Measurements from ENCODE around the gene ZMAT3.
A peak's percentile ranks its signal among the peaks of the same experiment; 100 is the strongest.

ZMAT3 gene

DNA sequence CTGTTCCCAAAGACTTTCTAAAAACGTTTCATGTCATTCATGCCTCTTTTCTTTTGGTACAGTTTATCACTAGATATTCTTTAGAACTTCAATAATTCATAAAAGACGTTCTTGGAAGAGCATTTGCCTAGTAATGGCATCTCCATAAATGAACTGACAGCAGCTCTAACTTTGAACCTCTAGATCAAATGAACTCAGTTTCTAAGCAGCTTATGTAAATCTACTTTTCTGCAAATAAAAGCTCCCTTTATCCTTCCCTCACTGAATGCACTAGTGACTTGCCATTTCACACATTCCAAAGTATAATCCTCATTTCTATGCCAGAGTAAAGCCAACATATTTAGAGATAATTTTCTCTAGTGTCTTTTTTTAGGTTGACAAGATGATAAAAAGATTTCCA lies 85.2 kb downstream of the ZMAT3 start:
- Histone ChIP-seq H3K9me3 (ENCODE audit: control insufficient read depth, low read length) (peaks cover 44% of the 10 kb centered on the region), H3K4me3 (ENCODE audit: low read length) (no peak overlapping the region), H3K9ac (ENCODE audit: low read length) (no peak overlapping the region), H3K36me3 (ENCODE audit: control insufficient read depth, insufficient read depth, low read length, severe bottlenecking) (peaks cover 11% of the 10 kb centered on the region), H3K27me3 (replicated peaks; ENCODE audit: control insufficient read depth, insufficient read depth, low read length) (no peaks in the 10 kb centered on the region), H3K4me1 (ENCODE audit: control insufficient read depth, insufficient read depth, low read length) (no peaks in the 10 kb centered on the region)
- DNase-seq (ENCODE audit: low read depth) = no peak

DNA sequence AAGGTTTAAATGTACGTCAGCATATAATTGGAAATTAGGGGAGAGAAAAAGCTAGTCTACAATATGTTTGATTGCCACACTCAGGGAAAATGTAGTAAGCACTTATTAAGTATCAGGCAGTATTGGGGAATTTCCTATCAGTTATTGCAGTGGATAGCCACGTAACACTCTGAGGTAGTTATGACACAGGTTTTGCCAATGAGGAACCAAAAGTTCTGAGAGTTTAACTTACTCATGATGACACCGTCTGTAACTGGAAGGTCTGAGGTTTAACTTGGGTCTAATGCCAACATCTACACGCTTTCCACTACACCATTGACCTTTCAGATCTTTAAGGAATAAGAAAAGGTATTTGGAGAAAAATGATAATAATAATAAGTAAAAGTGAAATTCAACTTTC lies 89.5 kb downstream of the ZMAT3 start:
- Histone ChIP-seq H3K36me3 (ENCODE audit: control insufficient read depth, insufficient read depth, low read length, severe bottlenecking) (no peaks in the 10 kb centered on the region), H3K9me3 (ENCODE audit: control insufficient read depth, low read length) (peaks cover 5% of the 10 kb centered on the region), H3K4me3 (ENCODE audit: low read length) (no peak overlapping the region), H3K4me1 (ENCODE audit: control insufficient read depth, insufficient read depth, low read length) (no peaks in the 10 kb centered on the region), H3K9ac (ENCODE audit: low read length) (no peak overlapping the region), H3K27me3 (replicated peaks; ENCODE audit: control insufficient read depth, insufficient read depth, low read length) (no peaks in the 10 kb centered on the region)
- no peak for DNase-seq (ENCODE audit: low read depth)

DNA sequence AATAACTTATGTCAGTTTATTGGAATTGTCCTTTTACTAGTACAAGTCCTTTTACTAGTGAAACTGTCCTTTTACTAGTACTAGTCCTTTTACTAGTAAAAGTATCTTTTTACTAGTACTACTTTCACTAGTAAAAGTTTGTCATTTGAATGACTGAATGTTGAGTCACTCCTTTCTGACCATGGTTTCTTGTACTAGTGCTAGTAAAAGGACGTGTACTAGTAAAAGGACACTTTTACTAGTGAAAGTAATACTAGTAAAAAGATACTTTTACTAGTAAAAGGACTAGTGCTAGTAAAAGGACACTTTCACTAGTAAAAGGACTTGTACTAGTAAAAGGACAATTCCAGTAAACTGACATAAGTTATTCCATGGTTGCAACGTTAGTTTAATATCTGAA lies 96.3 kb downstream of the ZMAT3 start:
- Histone ChIP-seq H3K27me3 (replicated peaks; ENCODE audit: control insufficient read depth, insufficient read depth, low read length) (no peaks in the 10 kb centered on the region), H3K9ac (ENCODE audit: low read length) (no peak overlapping the region), H3K4me1 (ENCODE audit: control insufficient read depth, insufficient read depth, low read length) (no peaks in the 10 kb centered on the region), H3K36me3 (ENCODE audit: control insufficient read depth, insufficient read depth, low read length, severe bottlenecking) (no peaks in the 10 kb centered on the region), H3K4me3 (ENCODE audit: low read length) (no peak overlapping the region), H3K9me3 (ENCODE audit: control insufficient read depth, low read length) (peaks cover 9% of the 10 kb centered on the region)
- DNase-seq (ENCODE audit: low read depth) = no peak

DNA sequence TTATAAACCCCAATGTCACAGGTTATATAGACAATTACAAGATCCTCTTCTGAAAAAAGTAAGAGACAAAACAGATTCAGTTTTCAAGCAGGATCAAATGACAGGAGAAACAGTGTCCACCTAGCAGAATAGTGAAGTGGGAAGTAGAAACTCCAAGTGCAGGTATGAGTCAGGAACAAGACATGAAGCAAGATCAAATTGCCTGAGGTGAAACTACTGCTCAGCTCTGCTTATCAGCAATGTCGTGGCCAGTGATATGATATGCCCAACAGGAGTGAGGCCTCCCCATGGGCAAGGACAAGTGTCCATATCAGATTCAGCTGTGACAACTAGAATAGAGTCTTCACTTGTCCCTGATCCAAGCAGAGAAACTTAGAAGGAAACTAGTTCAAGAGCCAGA lies 100.0 kb downstream of the ZMAT3 start:
- Histone ChIP-seq H3K27me3 (replicated peaks; ENCODE audit: control insufficient read depth, insufficient read depth, low read length) (no peaks in the 10 kb centered on the region), H3K4me1 (ENCODE audit: control insufficient read depth, insufficient read depth, low read length) (peaks cover 9% of the 10 kb centered on the region), H3K36me3 (ENCODE audit: control insufficient read depth, insufficient read depth, low read length, severe bottlenecking) (no peaks in the 10 kb centered on the region), H3K4me3 (ENCODE audit: low read length) (no peak overlapping the region), H3K9ac (ENCODE audit: low read length) (no peak overlapping the region), H3K9me3 (ENCODE audit: control insufficient read depth, low read length) (peaks cover 9% of the 10 kb centered on the region)
- DNase-seq (ENCODE audit: low read depth) = peak; percentile 12

DNA sequence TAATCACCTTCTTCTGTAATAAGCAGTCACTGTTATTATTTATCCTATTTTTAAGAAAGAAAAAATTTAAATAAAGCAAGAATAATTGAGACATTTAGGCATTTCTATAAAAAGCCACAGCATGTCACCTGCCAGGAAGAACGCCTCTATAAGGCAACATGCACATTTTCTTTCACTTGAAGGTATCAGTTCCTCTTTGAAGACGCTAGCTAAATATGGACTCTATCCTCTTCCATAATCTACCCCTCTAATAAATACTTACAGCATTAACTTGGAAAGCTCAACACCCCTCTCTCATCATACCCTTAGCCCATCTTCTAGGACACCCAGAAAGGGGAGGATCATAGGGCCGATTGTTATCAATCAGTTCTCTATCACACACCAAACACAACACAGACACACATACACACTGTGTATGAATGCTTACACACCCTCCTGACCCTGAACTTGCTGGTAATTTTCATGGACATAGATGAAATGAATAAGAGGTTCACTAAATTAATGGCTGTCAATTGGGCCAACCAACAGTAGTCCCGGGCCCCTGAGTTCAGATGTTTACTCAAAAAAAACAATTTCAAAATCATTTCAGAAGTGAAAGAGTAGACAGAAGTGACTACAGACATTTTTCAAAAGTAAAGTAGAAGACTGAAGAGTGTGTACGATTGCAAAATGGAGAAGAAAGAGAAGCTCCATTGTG lies 102.5 kb downstream of the ZMAT3 start:
- no peak overlapping the region for H3K4me3 ChIP-seq (ENCODE audit: low read length)
- H3K9ac ChIP-seq (ENCODE audit: low read length) = no peak overlapping the region
- H3K9me3 ChIP-seq (ENCODE audit: control insufficient read depth, low read length) = peaks cover 9% of the 10 kb centered on the region
- peaks cover 9% of the 10 kb centered on the region for H3K4me1 ChIP-seq (ENCODE audit: control insufficient read depth, insufficient read depth, low read length)
- DNase-seq (ENCODE audit: low read depth) = no peak
- no peaks in the 10 kb centered on the region for H3K27me3 ChIP-seq (replicated peaks; ENCODE audit: control insufficient read depth, insufficient read depth, low read length)
- no peaks in the 10 kb centered on the region for H3K36me3 ChIP-seq (ENCODE audit: control insufficient read depth, insufficient read depth, low read length, severe bottlenecking)
